ENCODE measurements around the gene PSAP.

PSAP gene

GRCh38 chr10:71807557-71808510 is 43.2 kb downstream of the PSAP start:
- DNase-seq (ENCODE audit: low read depth): no peak

DNA sequence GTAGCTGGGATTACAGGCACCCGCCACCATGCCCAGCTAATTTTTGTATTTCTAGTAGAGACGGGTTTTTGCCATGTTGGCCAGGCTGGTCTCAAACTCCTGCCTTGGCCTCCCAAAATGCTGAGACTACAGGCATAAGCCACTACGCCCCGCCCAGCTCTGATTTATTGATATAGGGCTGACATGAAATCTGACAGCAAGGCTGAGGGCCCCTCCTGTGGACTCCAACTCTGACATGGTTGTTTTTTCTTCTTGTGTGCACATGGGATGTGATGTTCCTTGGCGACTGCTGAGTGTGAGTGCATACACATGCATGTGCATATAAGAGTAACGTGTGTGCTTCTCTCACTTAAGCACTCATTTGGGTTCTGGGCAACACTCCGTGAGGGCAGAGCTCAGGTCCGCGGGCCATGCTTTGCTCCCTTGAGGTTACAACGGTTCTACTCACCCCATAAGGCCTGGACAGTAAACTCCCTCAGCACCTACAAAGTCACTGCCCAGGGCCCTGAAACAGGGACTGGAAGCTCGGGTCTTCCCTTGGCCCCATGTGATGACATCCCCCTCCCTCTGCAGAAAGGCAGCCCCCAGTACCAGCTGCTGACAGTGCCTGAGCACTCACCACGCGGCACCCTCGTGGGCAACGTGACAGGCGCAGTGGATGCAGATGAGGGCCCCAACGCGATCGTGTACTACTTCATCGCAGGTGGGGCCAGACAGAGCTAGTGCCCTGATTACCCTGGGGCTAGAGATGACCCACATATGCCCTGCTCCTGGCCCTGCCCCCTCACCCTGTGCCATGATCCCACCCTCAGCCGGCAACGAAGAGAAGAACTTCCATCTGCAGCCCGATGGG is 44.1 kb downstream of the PSAP start:
- DNase-seq (ENCODE audit: low read depth): no peak

GRCh38 chr10:71805776-71806703 is 45.0 kb downstream of the PSAP start:
- DNase-seq (ENCODE audit: low read depth): peak; percentile 29

DNA sequence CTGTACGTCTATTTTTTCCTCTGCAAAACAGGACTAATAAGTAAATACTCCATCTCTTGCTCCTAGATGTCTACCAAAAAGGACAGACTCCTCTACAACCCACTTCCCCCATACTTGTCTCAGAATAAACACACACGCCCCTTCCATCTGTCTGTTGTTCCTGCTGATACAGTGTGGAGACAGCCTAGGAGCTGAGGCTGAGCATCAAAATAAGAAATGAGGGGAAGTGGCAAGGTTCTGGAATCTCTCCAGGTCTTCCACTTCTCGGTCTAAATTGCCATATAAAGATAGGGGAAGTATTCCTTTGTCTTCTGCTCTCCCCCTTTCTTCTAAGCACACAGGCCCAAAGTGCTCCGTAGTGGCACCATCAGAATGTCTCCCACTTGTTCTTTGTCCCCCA is 47.0 kb downstream of the PSAP start:
- DNase-seq (ENCODE audit: low read depth): no peak

GRCh38 chr10:71802715-71803488 is 48.1 kb downstream of the PSAP start:
- no peak for DNase-seq (ENCODE audit: low read depth)

DNA sequence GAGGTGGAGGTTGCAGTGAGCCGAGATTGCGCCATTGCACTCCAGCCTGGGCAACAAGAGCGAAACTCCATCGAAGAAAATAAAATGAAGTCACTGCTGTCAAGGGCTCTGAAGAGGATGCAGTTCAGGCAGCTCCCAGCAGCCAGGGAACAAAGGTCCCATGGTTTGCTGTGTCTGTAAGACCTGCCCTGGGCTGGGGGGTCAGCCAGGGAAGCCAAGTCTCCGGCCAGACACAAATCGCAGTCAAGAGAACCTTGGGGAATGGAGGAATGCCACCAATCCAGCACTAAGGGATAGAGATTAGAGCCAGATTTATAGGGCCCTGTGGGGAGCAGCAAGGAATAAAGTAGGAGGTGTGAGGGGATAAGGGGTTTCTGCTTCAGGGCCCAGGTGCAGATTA is 48.8 kb downstream of the PSAP start:
- no peak for DNase-seq (ENCODE audit: low read depth)

DNA sequence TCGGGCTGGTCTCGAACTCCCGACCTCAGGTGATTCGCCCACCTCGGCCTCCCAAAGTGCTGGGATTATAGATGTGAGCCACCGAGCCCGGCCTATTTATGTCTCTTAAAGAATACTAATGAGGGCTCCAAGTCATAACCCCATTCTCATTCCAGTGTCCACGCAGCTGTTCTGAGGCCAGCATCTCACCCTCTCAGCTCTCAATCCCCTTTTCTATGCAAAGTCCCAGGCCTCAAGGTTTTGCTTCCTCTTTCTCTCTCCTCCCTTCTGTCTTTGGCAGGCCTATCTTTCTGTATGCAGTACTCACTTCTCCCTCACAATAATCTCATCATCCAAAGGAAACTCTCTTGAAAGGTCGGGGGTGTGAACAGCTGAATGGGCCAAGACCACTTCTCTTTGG is 49.7 kb downstream of the PSAP start:
- DNase-seq (ENCODE audit: low read depth): no peak

DNA sequence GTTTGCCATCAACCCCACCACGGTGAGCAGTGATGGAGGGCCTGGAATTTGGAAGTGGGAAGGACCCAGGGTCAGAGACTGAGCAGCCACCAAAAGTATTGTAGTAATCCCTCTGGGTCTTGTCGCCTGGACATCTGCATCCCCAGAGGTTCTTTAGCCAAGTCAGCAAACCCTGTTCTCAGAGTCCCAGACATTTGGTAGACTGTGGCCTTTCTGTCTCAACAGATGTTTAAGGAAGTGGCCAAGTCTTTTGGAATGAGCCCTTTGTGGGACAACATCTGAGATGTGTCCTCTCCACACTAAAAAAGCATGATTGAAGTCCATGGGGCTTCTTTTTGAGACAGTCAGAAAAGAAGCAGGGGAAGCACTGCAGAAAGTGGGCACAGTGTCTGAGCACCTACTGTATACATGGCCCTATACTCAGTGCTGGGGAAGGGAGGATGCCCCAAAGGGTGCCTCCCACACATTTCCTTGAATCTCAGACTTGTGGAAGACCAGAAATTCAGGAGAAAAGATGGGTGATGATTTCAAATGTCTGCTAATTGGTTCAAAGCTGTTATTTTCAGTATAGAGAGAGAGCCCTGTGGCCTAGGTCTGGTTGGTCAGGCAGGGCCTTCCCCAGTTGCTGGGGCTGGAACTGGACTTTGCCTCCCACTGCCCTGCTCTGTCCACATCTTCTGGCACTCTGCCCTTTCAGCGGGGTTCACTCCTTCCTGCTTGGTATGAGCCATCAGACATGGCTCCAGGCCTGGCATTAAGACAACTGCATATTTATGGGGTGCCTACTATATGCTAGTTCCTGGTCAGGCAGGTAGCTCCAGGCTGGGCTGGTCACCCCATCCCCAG is 51.2 kb downstream of the PSAP start:
- no peak for DNase-seq (ENCODE audit: low read depth)

DNA sequence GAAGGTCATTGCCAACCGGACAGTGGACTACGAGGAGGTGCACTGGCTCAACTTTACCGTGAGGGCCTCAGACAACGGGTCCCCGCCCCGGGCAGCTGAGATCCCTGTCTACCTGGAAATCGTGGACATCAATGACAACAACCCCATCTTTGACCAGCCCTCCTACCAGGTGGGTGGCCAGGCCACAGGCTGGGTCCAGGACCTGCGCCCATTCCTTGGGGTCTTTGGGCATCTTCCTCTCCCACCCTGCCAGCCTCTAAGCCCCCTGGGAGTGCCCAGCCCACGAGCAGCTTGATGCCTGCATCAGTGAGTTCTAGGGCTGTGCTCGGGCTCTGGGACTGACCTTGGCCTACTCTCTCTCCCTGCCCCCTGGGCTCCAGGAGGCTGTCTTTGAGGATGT is 51.9 kb downstream of the PSAP start:
- DNase-seq (ENCODE audit: low read depth): no peak

DNA sequence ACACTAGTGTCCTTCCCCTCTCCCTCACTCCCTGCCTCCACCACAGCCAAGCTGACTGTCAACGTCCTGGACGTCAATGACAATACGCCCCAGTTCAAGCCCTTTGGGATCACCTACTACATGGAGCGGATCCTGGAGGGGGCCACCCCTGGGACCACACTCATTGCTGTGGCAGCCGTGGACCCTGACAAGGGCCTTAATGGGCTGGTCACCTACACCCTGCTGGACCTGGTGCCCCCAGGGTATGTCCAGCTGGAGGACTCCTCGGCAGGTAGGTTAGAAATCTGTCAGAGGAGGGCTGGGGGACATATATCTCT is 52.8 kb downstream of the PSAP start:
- DNase-seq (ENCODE audit: low read depth): no peak

DNA sequence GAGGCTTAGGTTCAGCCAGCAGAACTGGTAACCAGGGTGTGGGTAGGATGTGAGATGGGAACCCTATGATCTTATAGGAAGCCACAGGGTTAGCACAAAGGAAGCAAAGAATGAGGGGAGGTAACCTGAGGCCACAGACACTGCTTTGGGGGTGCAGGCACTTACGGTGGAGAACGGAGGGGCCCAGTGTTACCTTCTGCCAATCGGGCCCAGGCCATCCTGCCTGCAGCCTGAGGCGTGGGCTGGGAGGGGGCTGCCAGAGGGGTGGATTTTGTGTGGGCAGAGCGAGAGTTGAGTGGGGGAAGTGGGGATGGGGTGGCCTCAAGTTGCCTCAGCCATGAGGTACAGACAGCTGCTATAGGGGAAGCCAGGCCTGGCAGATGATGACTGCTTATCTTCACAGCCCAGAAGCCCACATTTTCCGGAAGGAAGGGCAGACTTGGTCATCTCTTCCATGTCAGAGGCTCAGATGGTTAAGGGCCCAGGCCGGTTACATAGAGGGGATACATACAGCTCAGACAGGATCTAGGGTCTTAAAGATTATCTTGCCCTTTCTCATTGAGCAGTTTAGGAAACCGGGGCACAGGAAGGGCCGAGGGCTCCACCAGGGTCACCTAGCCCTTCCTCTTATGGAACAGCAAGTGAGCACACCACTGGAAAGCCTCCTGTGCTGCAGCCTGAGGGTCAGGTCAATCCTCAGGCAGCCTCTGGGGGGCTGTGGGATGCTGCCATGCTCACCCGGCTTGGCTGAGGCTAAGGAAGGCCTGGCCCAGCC is 53.3 kb downstream of the PSAP start:
- no peak for DNase-seq (ENCODE audit: low read depth)

GRCh38 chr10:71796749-71797405 is 54.2 kb downstream of the PSAP start:
- no peak for DNase-seq (ENCODE audit: low read depth)

- peak; percentile 28 for DNase-seq (ENCODE audit: low read depth)
These were observed 55.8 kb downstream of the PSAP start for GRCh38 chr10:71795248-71795647.

DNA sequence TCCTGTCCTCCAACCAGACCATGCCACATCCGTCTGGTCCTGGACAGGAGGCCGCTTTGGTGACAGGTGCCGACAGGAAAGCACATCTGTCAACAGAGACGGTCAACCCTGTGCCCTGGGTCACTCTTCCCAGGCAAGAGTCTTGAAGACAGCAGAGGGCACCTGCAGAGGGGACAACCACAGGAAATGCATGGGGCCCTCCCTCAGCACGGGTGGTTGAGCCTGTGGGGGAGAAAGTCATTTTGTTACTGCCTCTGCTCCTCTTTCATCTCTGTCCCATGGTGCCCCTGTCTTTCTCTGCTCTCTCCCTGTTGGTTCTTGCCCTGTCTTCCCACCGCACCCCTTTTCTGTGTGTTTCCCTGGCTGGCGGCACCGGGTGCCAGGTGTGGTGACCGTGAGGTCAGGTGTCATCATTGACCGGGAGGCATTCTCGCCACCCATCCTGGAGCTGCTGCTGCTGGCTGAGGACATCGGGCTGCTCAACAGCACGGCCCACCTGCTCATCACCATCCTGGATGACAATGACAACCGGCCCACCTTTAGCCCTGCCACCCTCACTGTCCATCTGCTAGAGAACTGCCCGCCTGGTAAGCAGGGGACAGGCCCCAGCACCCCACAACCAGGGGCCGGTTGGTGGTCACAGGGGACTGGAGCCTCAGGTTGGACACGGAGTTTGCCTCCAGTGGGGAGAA is 60.2 kb downstream of the PSAP start:
- no peak for DNase-seq (ENCODE audit: low read depth)

GRCh38 chr10:71789871-71790270 is 61.2 kb downstream of the PSAP start:
- no peak for DNase-seq (ENCODE audit: low read depth)

- DNase-seq (ENCODE audit: low read depth): no peak
These were observed 62.1 kb downstream of the PSAP start for GRCh38 chr10:71788954-71789353.

DNA sequence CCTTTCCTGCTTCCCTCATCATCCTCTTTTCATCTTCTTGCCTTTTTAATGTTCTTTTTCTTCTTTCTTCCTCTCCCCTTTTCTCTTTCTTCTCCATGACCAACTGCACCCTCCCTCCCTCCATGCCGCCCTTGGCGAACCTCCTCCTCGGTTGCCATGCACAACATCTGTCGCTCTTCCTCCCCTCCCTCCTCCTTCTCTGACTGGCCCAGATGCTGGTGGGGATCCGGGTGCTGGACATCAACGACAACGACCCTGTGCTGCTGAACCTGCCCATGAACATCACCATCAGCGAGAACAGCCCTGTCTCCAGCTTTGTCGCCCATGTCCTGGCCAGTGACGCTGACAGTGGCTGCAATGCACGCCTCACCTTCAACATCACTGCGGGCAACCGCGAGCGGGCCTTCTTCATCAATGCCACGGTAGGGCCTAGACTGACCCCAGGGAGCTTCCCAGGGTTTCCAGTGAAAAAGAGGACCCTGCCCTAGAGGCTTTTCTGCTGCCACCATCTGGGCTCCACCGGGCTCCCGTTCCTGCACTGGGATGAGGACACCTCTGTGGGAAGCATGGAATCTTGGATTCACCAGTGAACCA is 66.3 kb downstream of the PSAP start:
- no peak for DNase-seq (ENCODE audit: low read depth)
